IMR-90 (cell line): ENCODE results near the gene TSR1. TPM values are rescaled to one million over a fixed set of nuclear protein-coding genes. Genes with fewer than 3 reads are reported as not detected.

Experiments
- ATAC-seq: fragments of 200-7000 bp; cut with Tn5 transposase; 2 replicates; pipeline ENCODE4 v1.9.1; 2020; ENCODE audit warnings: low read depth, mild to moderate bottlenecking, moderate library complexity
- BruUV-seq: library from RNA; stranded (reverse); fragments of 400-500 nt; replicated peaks from 2 replicates; lab custom pipeline; 2021; lab: Mats Ljungman, UMichigan
- CTCF ChIA-PET: fragments of 300-600 bp; formaldehyde crosslinking; extraction: SDS; loops from one replicate; lab custom pipeline; 2021; ENCODE audit warnings: antibody characterized with exemption; lab: Yijun Ruan, JAX
- POLR2A ChIA-PET: fragments of 300-600 bp; sonication (Branson Sonifier 250); formaldehyde crosslinking; loops from one replicate; lab custom pipeline; 2022; ENCODE audit warnings: antibody characterized with exemption; ENCODE audit not compliant: unreplicated experiment; lab: Charles Lee
- DNase-seq: peaks from one replicate; pipeline ENCODE4 v3.0.0; 2013
- H2AFZ ChIP-seq: replicated peaks from 2 replicates; pipeline ENCODE3; 2013; ENCODE audit warnings: low read length, mild to moderate bottlenecking; ENCODE audit not compliant: poor library complexity
- H2AK5ac ChIP-seq: 2 replicates; pipeline ENCODE4 v1.6.1; 2013; ENCODE audit warnings: low read depth, low read length, inconsistent platforms
- H2AK9ac ChIP-seq: replicated peaks from 2 replicates; pipeline ENCODE3; 2013; ENCODE audit warnings: mild to moderate bottlenecking, low read depth, low read length, moderate library complexity; ENCODE audit not compliant: poor library complexity
- H2BK120ac ChIP-seq: 2 replicates; pipeline ENCODE4 v1.6.1; 2013; ENCODE audit warnings: low read depth, low read length, inconsistent platforms
- H2BK15ac ChIP-seq: 3 replicates; pipeline ENCODE4 v1.6.1; 2013; ENCODE audit warnings: low read depth, low read length, inconsistent platforms
- H2BK20ac ChIP-seq: 2 replicates; pipeline ENCODE4 v1.6.1; 2013; ENCODE audit warnings: low read depth, mild to moderate bottlenecking, inconsistent platforms, low read length, moderate library complexity
- H2BK5ac ChIP-seq: 2 replicates; pipeline ENCODE4 v1.6.1; 2013; ENCODE audit warnings: mild to moderate bottlenecking, low read depth, low read length, inconsistent platforms; ENCODE audit not compliant: poor library complexity, severe bottlenecking
- H3K14ac ChIP-seq: replicated peaks from 2 replicates; pipeline ENCODE4 v1.6.1; 2013; ENCODE audit warnings: low read depth, low read length, inconsistent platforms
- H3K18ac ChIP-seq: 2 replicates; pipeline ENCODE4 v1.6.1; 2013; ENCODE audit warnings: low read depth, low read length, control low read depth
- H3K23ac ChIP-seq: 2 replicates; pipeline ENCODE4 v1.6.1; 2013; ENCODE audit warnings: low read depth, low read length, inconsistent platforms
- H3K27ac ChIP-seq: 2 replicates; pipeline ENCODE4 v1.5.1; 2013; ENCODE audit warnings: mild to moderate bottlenecking, control low read depth, low read length; ENCODE audit not compliant: insufficient read depth
- H3K27me3 ChIP-seq: 2 replicates; pipeline ENCODE4 v1.6.1; 2013; ENCODE audit warnings: low read length; ENCODE audit not compliant: control insufficient read depth, insufficient read depth
- H3K36me3 ChIP-seq: 2 replicates; pipeline ENCODE4 v1.6.1; 2013; ENCODE audit warnings: low read length, mixed read lengths; ENCODE audit not compliant: control insufficient read depth, insufficient read depth
- H3K4ac ChIP-seq: 2 replicates; pipeline ENCODE4 v1.6.1; 2013; ENCODE audit warnings: low read depth, low read length, inconsistent platforms
- H3K4me1 ChIP-seq: 2 replicates; pipeline ENCODE4 v1.6.1; 2013; ENCODE audit warnings: low read length, mixed read lengths; ENCODE audit not compliant: control insufficient read depth, insufficient read depth
- H3K4me2 ChIP-seq: 2 replicates; pipeline ENCODE4 v1.6.1; 2013; ENCODE audit warnings: low read depth, mild to moderate bottlenecking, control low read depth, low read length, moderate library complexity
- H3K4me3 ChIP-seq: 2 replicates; pipeline ENCODE4 v1.5.1; 2013; ENCODE audit warnings: low read depth, mild to moderate bottlenecking, control low read depth, low read length, moderate library complexity; ENCODE audit not compliant: insufficient read depth
- H3K56ac ChIP-seq: 2 replicates; pipeline ENCODE4 v1.6.1; 2013; ENCODE audit warnings: low read length, inconsistent platforms; ENCODE audit not compliant: insufficient read depth; ENCODE audit errors: extremely low read depth
- H3K79me1 ChIP-seq, 2 experiments: 2 replicates each; pipeline ENCODE4 v1.6.1; 2013; ENCODE audit warnings: low read length in 2 of 2, inconsistent platforms in 1 of 2, low read depth in 1 of 2
- H3K9ac ChIP-seq: 2 replicates; pipeline ENCODE4 v1.6.1; 2013; ENCODE audit warnings: low read depth, low read length, control low read depth
- H3K9me1 ChIP-seq: 2 replicates; pipeline ENCODE4 v1.6.1; 2013; ENCODE audit warnings: low read length, inconsistent platforms; ENCODE audit not compliant: insufficient read depth
- H3K9me3 ChIP-seq: 2 replicates; pipeline ENCODE4 v1.6.1; 2013; ENCODE audit warnings: low read length; ENCODE audit not compliant: control insufficient read depth, insufficient read depth
- H4K20me1 ChIP-seq: 2 replicates; pipeline ENCODE4 v1.6.1; 2013; ENCODE audit warnings: low read length, inconsistent platforms; ENCODE audit not compliant: insufficient read depth
- H4K5ac ChIP-seq: 2 replicates; pipeline ENCODE4 v1.6.1; 2013; ENCODE audit warnings: mild to moderate bottlenecking, low read depth, low read length, control low read depth
- H4K8ac ChIP-seq, 2 experiments: 2 replicates each; pipeline ENCODE4 v1.6.1; 2013; ENCODE audit warnings: low read depth in 2 of 2, low read length in 2 of 2, control low read depth in 1 of 2, inconsistent platforms in 1 of 2
- H4K91ac ChIP-seq: 2 replicates; pipeline ENCODE4 v1.6.1; 2013; ENCODE audit warnings: low read depth, low read length, inconsistent platforms; ENCODE audit not compliant: insufficient read depth
- BHLHE40 ChIP-seq: fragments of 150-350 bp; IDR thresholded peaks from 2 replicates; pipeline ENCODE4 v1.6.1; 2016; ENCODE audit warnings: mild to moderate bottlenecking, low read depth, low read length
- CEBPB ChIP-seq: IDR thresholded peaks from 2 replicates; pipeline ENCODE4 v1.6.1; 2012; ENCODE audit warnings: low read depth, low read length, improper control_type of control experiment
- CHD1 ChIP-seq: IDR thresholded peaks from 2 replicates; pipeline ENCODE4 v1.6.1; 2012; ENCODE audit warnings: low read depth, low read length, improper control_type of control experiment
- CTCF ChIP-seq: conservative IDR thresholded peaks from 2 replicates; pipeline ENCODE4 v1.5.1; 2012; ENCODE audit warnings: mild to moderate bottlenecking, low read depth, low read length, improper control_type of control experiment
- ELK1 ChIP-seq: fragments of 150-350 bp; IDR thresholded peaks from 2 replicates; pipeline ENCODE4 v1.6.1; 2016; ENCODE audit warnings: low read depth, mild to moderate bottlenecking, low read length, moderate library complexity, borderline replicate concordance
- FOS ChIP-seq: fragments of 150-350 bp; IDR thresholded peaks from 2 replicates; pipeline ENCODE4 v1.6.1; 2016; ENCODE audit warnings: low read depth, low read length
- MAFK ChIP-seq: IDR thresholded peaks from 2 replicates; pipeline ENCODE4 v1.6.1; 2012; ENCODE audit warnings: low read depth, low read length, improper control_type of control experiment
- MAZ ChIP-seq: IDR thresholded peaks from 2 replicates; pipeline ENCODE4 v1.6.1; 2012; ENCODE audit warnings: low read depth, mild to moderate bottlenecking, low read length, improper control_type of control experiment, moderate library complexity, borderline replicate concordance
- MXI1 ChIP-seq: IDR thresholded peaks from 2 replicates; pipeline ENCODE4 v1.6.1; 2012; ENCODE audit warnings: low read depth, mild to moderate bottlenecking, low read length, moderate library complexity, borderline replicate concordance
- NFE2L2 ChIP-seq: fragments of 150-350 bp; IDR thresholded peaks from 2 replicates; pipeline ENCODE4 v1.6.1; 2016; ENCODE audit warnings: low read depth, mild to moderate bottlenecking, low read length
- POLR2A ChIP-seq: IDR thresholded peaks from 2 replicates; pipeline ENCODE4 v1.6.1; 2012; ENCODE audit warnings: mild to moderate bottlenecking, low read depth, low read length
- RAD21 ChIP-seq: IDR thresholded peaks from 2 replicates; pipeline ENCODE4 v1.6.1; 2012; ENCODE audit warnings: low read length, improper control_type of control experiment
- RCOR1 ChIP-seq: IDR thresholded peaks from 2 replicates; pipeline ENCODE4 v1.6.1; 2012; ENCODE audit warnings: mild to moderate bottlenecking, low read length, improper control_type of control experiment; ENCODE audit not compliant: insufficient replicate concordance
- RFX5 ChIP-seq: IDR thresholded peaks from 2 replicates; pipeline ENCODE4 v1.8.0; 2012; ENCODE audit warnings: low read depth, mild to moderate bottlenecking, low read length, moderate library complexity
- SMC3 ChIP-seq: fragments of 150-350 bp; IDR thresholded peaks from 2 replicates; pipeline ENCODE4 v1.6.1; 2016; ENCODE audit warnings: low read depth, mild to moderate bottlenecking, antibody characterized with exemption, low read length, moderate library complexity
- USF2 ChIP-seq: fragments of 150-350 bp; IDR thresholded peaks from 2 replicates; pipeline ENCODE4 v1.6.1; 2017; ENCODE audit warnings: mild to moderate bottlenecking, antibody characterized with exemption, low read length, low read depth
- WGBS, 2 experiments: methylation state at CpG; one replicate each; pipeline versions ENCODE4 v1.1.5 to v1.1.7; 2013; ENCODE audit warnings: missing lambda C conversion rate in 2 of 2; ENCODE audit not compliant: insufficient read length in 1 of 2; ENCODE audit errors: extremely low coverage in 2 of 2; 5-methylcytosine and 5-hydroxymethylcytosine counted together
- dilution Hi-C: fragments of 300-500 bp; cut with HindIII; formaldehyde crosslinking; loops from one replicate; pipeline ENCODE4 v1.14.3; 2018; ENCODE audit warnings: low sequenced_read_pairs; ENCODE audit not compliant: unreplicated experiment
- in situ Hi-C: fragments of 300-500 bp; cut with MboI; formaldehyde crosslinking; loops from 3 replicates; pipeline ENCODE4 v1.14.3; 2019; ENCODE audit warnings: low sequenced_read_pairs, inconsistent platforms, mixed read lengths
- intact Hi-C: fragments of 100-400 bp; cut with micrococcal nuclease; formaldehyde crosslinking; loops from 2 replicates; pipeline ENCODE4 v1.10.0; 2022
- polyA plus RNA-seq, 3 experiments: library from polyadenylated mRNA; depleted of rRNA; stranded (reverse); fragments of >200 nt; gene quantifications; 2 replicates each; pipeline ENCODE4 v1.2.3, GENCODE V29; 2012; ENCODE audit warnings: low replicate concordance in 1 of 3
- total RNA-seq: library from RNA; depleted of rRNA; stranded (reverse); fragments of >200 nt; gene quantifications from 2 replicates; pipeline ENCODE4 v1.2.3, GENCODE V29; 2012

The TSR1 gene
- total and polyA plus RNA-seq, 2 of the 4 experiments (the other 2 are of a cell fraction), result 22.6 to 72.6 TPM

GRCh38 chr17:2370211-2370589, 33.9 kb upstream of the TSR1 start:
- H3K36me3 ChIP-seq, result peaks cover 33% of the 10 kb centered on the region
- CTCF ChIA-PET, result interaction anchor here (1.2 kb wide), 1 partner anchor 13 kb away, joined by 3 read pairs; no protein-coding TSS in a partner anchor

More at GRCh38 chr17:2370211-2370589, 33.9 kb upstream of the TSR1 start:
- no peaks in the 10 kb centered on the region for H3K27me3 ChIP-seq
- TF ChIP-seq USF2 (no peak), SMC3 (no peak), RCOR1 (no peak), RAD21 (no peak), POLR2A (no peak), CHD1 (no peak), NFE2L2 (no peak), CTCF (no peak), ELK1 (no peak), FOS (no peak), MXI1 (no peak), BHLHE40 (no peak), RFX5 (no peak), MAFK (no peak), MAZ (no peak), CEBPB (no peak)
- no peaks in the 10 kb centered on the region for H3K9me1 ChIP-seq
- H4K91ac ChIP-seq, result no peak overlapping the region
- H4K5ac ChIP-seq, result no peak overlapping the region
- intact Hi-C loops, result no loop called here
- in situ Hi-C loops, result no loop called here
- dilution Hi-C loops, result no loop called here
- WGBS, 2 experiments, result 83% methylated on average over 5 of the region's 11 CpGs; no CpG with 5 or more reads in 1 of the 2 experiments
- no peak overlapping the region for H3K27ac ChIP-seq
- H3K23ac ChIP-seq, result no peak overlapping the region
- no peak overlapping the region for H3K56ac ChIP-seq
- no peak overlapping the region for H3K9ac ChIP-seq
- no peak overlapping the region for H2BK20ac ChIP-seq
- H2AK5ac ChIP-seq, result no peak overlapping the region
- H2BK120ac ChIP-seq, result no peak overlapping the region
- ATAC-seq (no peak), DNase-seq (no peak)
- BruUV-seq, result no TSS peak
- no peaks in the 10 kb centered on the region for H3K4me1 ChIP-seq
- POLR2A ChIA-PET, result no interaction called here
- no peak overlapping the region for H3K4ac ChIP-seq
- H2AK9ac ChIP-seq, result no peak overlapping the region
- H3K4me2 ChIP-seq, result no peak overlapping the region
- no peak overlapping the region for H3K18ac ChIP-seq
- no peaks in the 10 kb centered on the region; the same call in 1 of the 2 replicates for H4K20me1 ChIP-seq
- H3K9me3 ChIP-seq, result no peaks in the 10 kb centered on the region
- no peak overlapping the region for H2BK15ac ChIP-seq
- no peak overlapping the region for H4K8ac ChIP-seq
- H2AFZ ChIP-seq, result no peak overlapping the region
- H3K79me1 ChIP-seq, result no peaks in the 10 kb centered on the region
- no peak overlapping the region for H2BK5ac ChIP-seq
- H3K4me3 ChIP-seq, result no peak overlapping the region
- H3K14ac ChIP-seq, result no peak overlapping the region
